ENCODE measurements around the gene CCNC.
"Not testable (repeated sequence)": the region's sequence is repeated elsewhere in the genome, so short reads cannot be mapped to it uniquely, and the experiment has no call there.

The CCNC gene

GRCh38 chr6:99594696-99595095 lies 26.2 kb upstream of the CCNC start:
- no CpG with 5 or more reads among the region's 8 CpGs for WGBS (ENCODE audit: insufficient coverage, insufficient read length)

GRCh38 chr6:99592900-99593299 lies 24.4 kb upstream of the CCNC start:
- DNase-seq (ENCODE audit: low read depth, low spot score) = no peak
- H3K27me3 ChIP-seq (ENCODE audit: control insufficient read depth, insufficient read depth, low read length) = peaks cover 74% of the 10 kb centered on the region

More at GRCh38 chr6:99594696-99595095, 26.2 kb upstream of the CCNC start:
- not testable (repeated sequence) for DNase-seq (ENCODE audit: low read depth, low spot score); H3K36me3 ChIP-seq (ENCODE audit: control insufficient read depth, insufficient read depth, low read length); H3K4me3 ChIP-seq (ENCODE audit: low read length); H3K9me3 ChIP-seq (ENCODE audit: control insufficient read depth, insufficient read depth, low read length); H3K4me1 ChIP-seq (ENCODE audit: control insufficient read depth, insufficient read depth, low read length); H3K27ac ChIP-seq (ENCODE audit: low read length)
- peaks cover 70% of the 10 kb centered on the region for H3K27me3 ChIP-seq (ENCODE audit: control insufficient read depth, insufficient read depth, low read length)

GRCh38 chr6:99591673-99592364 lies 23.4 kb upstream of the CCNC start:
- Histone ChIP-seq H3K4me1 (ENCODE audit: control insufficient read depth, insufficient read depth, low read length) (no peaks in the 10 kb centered on the region), H3K27ac (ENCODE audit: low read length) (no peak overlapping the region), H3K27me3 (ENCODE audit: control insufficient read depth, insufficient read depth, low read length) (peaks cover 75% of the 10 kb centered on the region), H3K9me3 (ENCODE audit: control insufficient read depth, insufficient read depth, low read length) (no peaks in the 10 kb centered on the region), H3K36me3 (ENCODE audit: control insufficient read depth, insufficient read depth, low read length) (no peaks in the 10 kb centered on the region), H3K4me3 (ENCODE audit: low read length) (no peak overlapping the region)
- no CpG with 5 or more reads among the region's 6 CpGs for WGBS (ENCODE audit: insufficient coverage, insufficient read length)
- DNase-seq (ENCODE audit: low read depth, low spot score) = no peak

More at GRCh38 chr6:99592900-99593299, 24.4 kb upstream of the CCNC start:
- Histone ChIP-seq H3K4me3 (ENCODE audit: low read length) (no peak overlapping the region), H3K36me3 (ENCODE audit: control insufficient read depth, insufficient read depth, low read length) (no peaks in the 10 kb centered on the region), H3K4me1 (ENCODE audit: control insufficient read depth, insufficient read depth, low read length) (no peaks in the 10 kb centered on the region), H3K27ac (ENCODE audit: low read length) (no peak overlapping the region), H3K9me3 (ENCODE audit: control insufficient read depth, insufficient read depth, low read length) (no peaks in the 10 kb centered on the region)
- no CpG with 5 or more reads among the region's 1 CpG for WGBS (ENCODE audit: insufficient coverage, insufficient read length)

- Histone ChIP-seq H3K9me3 (ENCODE audit: control insufficient read depth, insufficient read depth, low read length) (no peaks in the 10 kb centered on the region), H3K27me3 (ENCODE audit: control insufficient read depth, insufficient read depth, low read length) (peaks cover 72% of the 10 kb centered on the region), H3K27ac (ENCODE audit: low read length) (no peak overlapping the region), H3K36me3 (ENCODE audit: control insufficient read depth, insufficient read depth, low read length) (no peaks in the 10 kb centered on the region), H3K4me3 (ENCODE audit: low read length) (no peak overlapping the region), H3K4me1 (ENCODE audit: control insufficient read depth, insufficient read depth, low read length) (no peaks in the 10 kb centered on the region)
- no peak for DNase-seq (ENCODE audit: low read depth, low spot score)
- WGBS (ENCODE audit: insufficient coverage, insufficient read length) = no CpG with 5 or more reads among the region's 63 CpGs
Measured at GRCh38 chr6:99590728-99591672, 22.5 kb upstream of the CCNC start.

- H3K36me3 ChIP-seq (ENCODE audit: control insufficient read depth, insufficient read depth, low read length) = no peaks in the 10 kb centered on the region
- H3K27ac ChIP-seq (ENCODE audit: low read length) = no peak overlapping the region
- WGBS (ENCODE audit: insufficient coverage, insufficient read length) = no CpG with 5 or more reads among the region's 10 CpGs
- H3K4me1 ChIP-seq (ENCODE audit: control insufficient read depth, insufficient read depth, low read length) = no peaks in the 10 kb centered on the region
- H3K4me3 ChIP-seq (ENCODE audit: low read length) = no peak overlapping the region
- H3K9me3 ChIP-seq (ENCODE audit: control insufficient read depth, insufficient read depth, low read length) = no peaks in the 10 kb centered on the region
- DNase-seq (ENCODE audit: low read depth, low spot score) = no peak
- H3K27me3 ChIP-seq (ENCODE audit: control insufficient read depth, insufficient read depth, low read length) = peaks cover 67% of the 10 kb centered on the region
Measured at GRCh38 chr6:99589907-99590493, 21.5 kb upstream of the CCNC start.

GRCh38 chr6:99589290-99589672 lies 20.8 kb upstream of the CCNC start:
- Histone ChIP-seq H3K27ac (ENCODE audit: low read length) (no peak overlapping the region), H3K4me3 (ENCODE audit: low read length) (peak overlapping the region; percentile 21; the same call in 1 of the 2 replicates), H3K9me3 (ENCODE audit: control insufficient read depth, insufficient read depth, low read length) (no peaks in the 10 kb centered on the region), H3K36me3 (ENCODE audit: control insufficient read depth, insufficient read depth, low read length) (no peaks in the 10 kb centered on the region), H3K4me1 (ENCODE audit: control insufficient read depth, insufficient read depth, low read length) (no peaks in the 10 kb centered on the region), H3K27me3 (ENCODE audit: control insufficient read depth, insufficient read depth, low read length) (peaks cover 66% of the 10 kb centered on the region)
- no CpG with 5 or more reads among the region's 21 CpGs for WGBS (ENCODE audit: insufficient coverage, insufficient read length)
- DNase-seq (ENCODE audit: low read depth, low spot score) = no peak

GRCh38 chr6:99588618-99589289 lies 20.3 kb upstream of the CCNC start:
- Histone ChIP-seq H3K9me3 (ENCODE audit: control insufficient read depth, insufficient read depth, low read length) (no peaks in the 10 kb centered on the region), H3K27me3 (ENCODE audit: control insufficient read depth, insufficient read depth, low read length) (peaks cover 62% of the 10 kb centered on the region), H3K4me3 (ENCODE audit: low read length) (peak overlapping the region; percentile 21; the same call in 1 of the 2 replicates), H3K36me3 (ENCODE audit: control insufficient read depth, insufficient read depth, low read length) (no peaks in the 10 kb centered on the region), H3K27ac (ENCODE audit: low read length) (no peak overlapping the region), H3K4me1 (ENCODE audit: control insufficient read depth, insufficient read depth, low read length) (no peaks in the 10 kb centered on the region)
- DNase-seq (ENCODE audit: low read depth, low spot score) = no peak
- WGBS (ENCODE audit: insufficient coverage, insufficient read length) = no CpG with 5 or more reads among the region's 52 CpGs

- Histone ChIP-seq H3K27ac (ENCODE audit: low read length) (no peak overlapping the region), H3K36me3 (ENCODE audit: control insufficient read depth, insufficient read depth, low read length) (no peaks in the 10 kb centered on the region), H3K27me3 (ENCODE audit: control insufficient read depth, insufficient read depth, low read length) (peaks cover 58% of the 10 kb centered on the region), H3K4me3 (ENCODE audit: low read length) (no peak overlapping the region), H3K9me3 (ENCODE audit: control insufficient read depth, insufficient read depth, low read length) (no peaks in the 10 kb centered on the region), H3K4me1 (ENCODE audit: control insufficient read depth, insufficient read depth, low read length) (no peaks in the 10 kb centered on the region)
- WGBS (ENCODE audit: insufficient coverage, insufficient read length) = no CpG with 5 or more reads among the region's 4 CpGs
- no peak for DNase-seq (ENCODE audit: low read depth, low spot score)
Measured at GRCh38 chr6:99587792-99588191, 19.3 kb upstream of the CCNC start.

- Histone ChIP-seq H3K36me3 (ENCODE audit: control insufficient read depth, insufficient read depth, low read length) (no peaks in the 10 kb centered on the region), H3K9me3 (ENCODE audit: control insufficient read depth, insufficient read depth, low read length) (no peaks in the 10 kb centered on the region), H3K27ac (ENCODE audit: low read length) (no peak overlapping the region), H3K4me3 (ENCODE audit: low read length) (no peak overlapping the region), H3K27me3 (ENCODE audit: control insufficient read depth, insufficient read depth, low read length) (no peaks in the 10 kb centered on the region; the same call in 1 of the 2 replicates), H3K4me1 (ENCODE audit: control insufficient read depth, insufficient read depth, low read length) (no peaks in the 10 kb centered on the region)
- no CpG with 5 or more reads among the region's 4 CpGs for WGBS (ENCODE audit: insufficient coverage, insufficient read length)
- DNase-seq (ENCODE audit: low read depth, low spot score) = no peak
Measured at GRCh38 chr6:99579781-99580180, 11.3 kb upstream of the CCNC start.
